GM18861 (cell line): ENCODE results near the gene SMURF2.
"Not testable (repeated sequence)": the region's sequence is repeated elsewhere in the genome, so short reads cannot be mapped to it uniquely, and the experiment has no call there.

Experiments used
- ATAC-seq: cut with Tn5 transposase; IDR thresholded peaks from one replicate; pipeline ENCODE4 v1.9.1; 2021; ENCODE audit not compliant: unreplicated experiment

The SMURF2 gene

GRCh38 chr17:64661976-64662773 is at the start of gene SMURF2:
Gene SMURF2, minus strand, starts transcription at chr17:64662307. Its CDS starts 427 bp downstream, at chr17:64661880.
- ATAC-seq = peak; percentile 71

- ATAC-seq = no peak
These were observed 47.4 kb upstream of the SMURF2 start for GRCh38 chr17:64709481-64709880.

- no peak for ATAC-seq
These were observed 45.0 kb upstream of the SMURF2 start for GRCh38 chr17:64707050-64707591.

- ATAC-seq = no peak
These were observed 44.3 kb upstream of the SMURF2 start for GRCh38 chr17:64706224-64707049.

GRCh38 chr17:64702815-64703214 is 40.7 kb upstream of the SMURF2 start:
- no peak for ATAC-seq

- no peak for ATAC-seq
These were observed 36.6 kb upstream of the SMURF2 start for GRCh38 chr17:64698725-64699124.

- no peak for ATAC-seq
These were observed 32.1 kb upstream of the SMURF2 start for GRCh38 chr17:64694207-64694606.

GRCh38 chr17:64692187-64692586 is 30.1 kb upstream of the SMURF2 start:
- ATAC-seq = no peak

GRCh38 chr17:64689106-64689505 is 27.0 kb upstream of the SMURF2 start:
- ATAC-seq = no peak

GRCh38 chr17:64688481-64688880 is 26.4 kb upstream of the SMURF2 start:
- ATAC-seq = no peak

- ATAC-seq = no peak
These were observed 25.9 kb upstream of the SMURF2 start for GRCh38 chr17:64687961-64688360.

- ATAC-seq = no peak
These were observed 25.3 kb upstream of the SMURF2 start for GRCh38 chr17:64687376-64687775.

- no peak for ATAC-seq
These were observed 24.6 kb upstream of the SMURF2 start for GRCh38 chr17:64686705-64687104.

GRCh38 chr17:64685705-64686104 is 23.6 kb upstream of the SMURF2 start:
- no peak for ATAC-seq

GRCh38 chr17:64683796-64684195 is 21.7 kb upstream of the SMURF2 start:
- no peak for ATAC-seq

- ATAC-seq = no peak
These were observed 20.4 kb upstream of the SMURF2 start for GRCh38 chr17:64682261-64683181.

GRCh38 chr17:64679710-64680216 is 17.7 kb upstream of the SMURF2 start:
- ATAC-seq = no peak

GRCh38 chr17:64676763-64677162 is 14.7 kb upstream of the SMURF2 start:
- ATAC-seq = no peak

GRCh38 chr17:64670843-64671590 is 8.9 kb upstream of the SMURF2 start:
- not testable (repeated sequence) for ATAC-seq
